ENCODE data around the gene RBFOX2. TPM values are rescaled to one million over a fixed set of nuclear protein-coding genes. Genes with fewer than 3 reads are reported as not detected.

RBFOX2 gene
- total and polyA plus RNA-seq, 2 experiments from 2014 or later = 88.8 to 131 TPM

GRCh38 chr22:35746248-35746647, 282.4 kb downstream of the RBFOX2 start:
- no peak for ATAC-seq
- Histone ChIP-seq H3K36me3 (ENCODE audit: insufficient read depth) (no peaks in the 10 kb centered on the region), H3K4me2 (no peak overlapping the region)

More at GRCh38 chr22:35746248-35746647, 282.4 kb downstream of the RBFOX2 start:
- Histone ChIP-seq H3K79me2 (replicated peaks; ENCODE audit: insufficient read depth) (0 out of 2 replicates have a peak, but pooled peaks cover 3% of the 10 kb centered on the region), H3K27ac (ENCODE audit: low read depth) (no peak overlapping the region), H2AFZ (no peak overlapping the region), H3K4me1 (ENCODE audit: insufficient read depth) (peaks cover 59% of the 10 kb centered on the region), H3F3A (replicated peaks; ENCODE audit: low read depth) (no peaks in the 10 kb centered on the region), H3K4me3 (no peak overlapping the region), H3K9me2 (ENCODE audit: insufficient read depth) (no peaks in the 10 kb centered on the region), H3K27me3 (ENCODE audit: insufficient read depth) (no peaks in the 10 kb centered on the region), H4K20me1 (replicated peaks; ENCODE audit: insufficient read depth) (no peaks in the 10 kb centered on the region)
- TF ChIP-seq CREB1 (CRISPR knock-in tag; IDR thresholded peaks at IDR 0.05; ENCODE audit: low read depth) (no peak), ZNF114 (CRISPR knock-in tag; IDR thresholded peaks at IDR 0.05) (no peak), POLR2AphosphoS5 (IDR thresholded peaks at IDR 0.05; ENCODE audit: low read depth) (no peak), EZH2 (IDR thresholded peaks at IDR 0.05; ENCODE audit: low read depth, unreplicated experiment) (no peak), ZNF462 (CRISPR knock-in tag; IDR thresholded peaks at IDR 0.05) (no peak), ZNF331 (CRISPR knock-in tag; IDR thresholded peaks at IDR 0.05; ENCODE audit: low read depth) (no peak), ETS1 (IDR thresholded peaks at IDR 0.05) (no peak), CTCF (conservative IDR thresholded peaks at IDR 0.05; ENCODE audit: low read depth in 2 of 2) (no peak), JUNB (IDR thresholded peaks at IDR 0.05; ENCODE audit: unreplicated experiment) (no peak), REST (IDR thresholded peaks at IDR 0.05; ENCODE audit: unreplicated experiment) (no peak), STAT1 (IDR thresholded peaks at IDR 0.05; ENCODE audit: unreplicated experiment) (no peak), NANOG (IDR thresholded peaks at IDR 0.05; ENCODE audit: borderline replicate concordance) (no peak), EZH2phosphoT487 (IDR thresholded peaks at IDR 0.05; ENCODE audit: unreplicated experiment) (no peak)
- H3K27ac Mint-ChIP-seq = no peak overlapping the region
- no peaks in the 10 kb centered on the region for H3K9me3 Mint-ChIP-seq
- H3K4me3 Mint-ChIP-seq = no peak overlapping the region
- peaks cover 22% of the 10 kb centered on the region for H3K36me3 Mint-ChIP-seq (ENCODE audit: low read depth)
- peaks cover 5% of the 10 kb centered on the region for H3K27me3 Mint-ChIP-seq (ENCODE audit: insufficient read depth, low read depth, poor library complexity)
- peaks cover 68% of the 10 kb centered on the region for H3K4me1 Mint-ChIP-seq
- no peak for DNase-seq (ENCODE audit: low spot score)

Measured in GM23338 (cell line).